ENCODE measurements around the gene N4BP3.

The N4BP3 gene

DNA sequence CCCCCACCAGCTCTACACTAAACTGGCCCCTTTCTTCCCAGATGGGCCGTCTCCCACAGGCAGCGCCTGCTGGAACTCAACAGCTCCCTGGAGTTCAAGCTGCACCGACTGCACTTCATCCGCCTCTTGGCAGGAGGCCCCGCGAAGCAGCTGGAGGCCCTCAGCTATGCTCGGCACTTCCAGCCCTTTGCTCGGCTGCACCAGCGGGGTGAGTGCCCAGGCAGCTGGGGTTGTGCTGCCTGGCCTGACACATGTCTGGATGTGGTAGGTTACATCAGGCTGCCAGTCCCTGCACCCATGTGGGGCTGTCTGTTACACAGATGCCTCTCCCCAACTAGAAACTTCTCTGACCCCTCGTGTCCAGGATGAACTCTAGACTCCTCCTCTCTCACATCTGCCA, 30.6 kb downstream of the N4BP3 start:
- Histone ChIP-seq H3K9ac (no peak overlapping the region), H4K20me1 (ENCODE audit: insufficient read depth) (no peaks in the 10 kb centered on the region), H3K4me2 (no peak overlapping the region), H2AFZ (ENCODE audit: low read depth) (no peak overlapping the region), H3K4me1 (ENCODE audit: low read depth, poor library complexity, severe bottlenecking) (no peaks in the 10 kb centered on the region), H3K27me3 (ENCODE audit: insufficient read depth, low read depth) (no peaks in the 10 kb centered on the region), H3K79me2 (ENCODE audit: insufficient read depth, low read depth) (no peaks in the 10 kb centered on the region), H3K27ac (no peak overlapping the region), H3K4me3 (IDR thresholded peaks at IDR 0.05; ENCODE audit: insufficient read depth, low read depth, low read length) (no peak overlapping the region), H3K36me3 (ENCODE audit: insufficient read depth) (no peaks in the 10 kb centered on the region)
- TF ChIP-seq, protein P1, sequence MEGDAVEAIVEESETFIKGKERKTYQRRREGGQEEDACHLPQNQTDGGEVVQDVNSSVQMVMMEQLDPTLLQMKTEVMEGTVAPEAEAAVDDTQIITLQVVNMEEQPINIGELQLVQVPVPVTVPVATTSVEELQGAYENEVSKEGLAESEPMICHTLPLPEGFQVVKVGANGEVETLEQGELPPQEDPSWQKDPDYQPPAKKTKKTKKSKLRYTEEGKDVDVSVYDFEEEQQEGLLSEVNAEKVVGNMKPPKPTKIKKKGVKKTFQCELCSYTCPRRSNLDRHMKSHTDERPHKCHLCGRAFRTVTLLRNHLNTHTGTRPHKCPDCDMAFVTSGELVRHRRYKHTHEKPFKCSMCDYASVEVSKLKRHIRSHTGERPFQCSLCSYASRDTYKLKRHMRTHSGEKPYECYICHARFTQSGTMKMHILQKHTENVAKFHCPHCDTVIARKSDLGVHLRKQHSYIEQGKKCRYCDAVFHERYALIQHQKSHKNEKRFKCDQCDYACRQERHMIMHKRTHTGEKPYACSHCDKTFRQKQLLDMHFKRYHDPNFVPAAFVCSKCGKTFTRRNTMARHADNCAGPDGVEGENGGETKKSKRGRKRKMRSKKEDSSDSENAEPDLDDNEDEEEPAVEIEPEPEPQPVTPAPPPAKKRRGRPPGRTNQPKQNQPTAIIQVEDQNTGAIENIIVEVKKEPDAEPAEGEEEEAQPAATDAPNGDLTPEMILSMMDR (conservative IDR thresholded peaks at IDR 0.05; ENCODE audit: low read depth, low read length): no peak

DNA sequence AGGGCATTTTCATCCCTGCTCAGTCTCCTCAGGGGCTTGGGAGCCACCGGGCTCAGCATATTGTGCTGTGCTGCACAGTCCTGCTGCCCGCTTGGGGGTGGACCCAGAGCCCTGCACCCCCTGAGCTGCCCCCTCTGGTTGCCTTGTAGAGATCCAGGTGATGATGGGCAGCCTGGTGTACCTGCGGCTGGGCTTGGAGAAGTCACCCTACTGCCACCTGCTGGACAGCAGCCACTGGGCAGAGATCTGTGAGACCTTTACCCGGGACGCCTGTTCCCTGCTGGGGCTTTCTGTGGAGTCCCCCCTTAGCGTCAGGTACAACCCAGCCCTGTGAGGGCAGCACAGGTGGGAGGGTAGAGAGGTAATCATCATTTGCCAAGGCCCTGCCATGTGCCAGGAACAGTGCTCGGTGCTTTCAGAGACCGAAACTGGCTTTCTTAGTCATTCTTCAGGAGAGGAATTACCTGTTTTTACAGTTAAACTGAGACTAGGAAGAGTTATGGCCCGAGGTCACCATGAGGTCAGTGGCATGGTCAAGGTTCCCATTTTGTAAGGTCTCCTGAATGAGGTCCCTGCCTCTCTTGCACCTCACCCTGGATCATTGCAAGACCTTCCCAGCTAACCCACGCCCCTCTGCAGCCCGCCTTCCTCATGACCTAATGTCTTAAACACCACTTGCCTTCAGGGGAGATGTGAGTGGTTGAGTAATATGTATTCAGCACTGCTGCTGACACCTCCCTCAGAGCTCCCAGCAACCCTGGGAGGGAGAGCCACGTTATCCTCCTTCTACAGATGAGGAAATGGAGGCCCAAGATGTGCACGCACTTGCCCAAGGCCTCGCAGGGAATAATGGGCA, 32.9 kb downstream of the N4BP3 start:
- Histone ChIP-seq H3K27me3 (ENCODE audit: insufficient read depth, low read depth) (no peaks in the 10 kb centered on the region), H3K4me1 (ENCODE audit: low read depth, poor library complexity, severe bottlenecking) (no peaks in the 10 kb centered on the region), H3K79me2 (ENCODE audit: insufficient read depth, low read depth) (no peaks in the 10 kb centered on the region), H3K27ac (no peak overlapping the region), H3K4me2 (no peak overlapping the region), H2AFZ (ENCODE audit: low read depth) (no peak overlapping the region), H3K36me3 (ENCODE audit: insufficient read depth) (no peaks in the 10 kb centered on the region), H4K20me1 (ENCODE audit: insufficient read depth) (no peaks in the 10 kb centered on the region), H3K9ac (no peak overlapping the region), H3K4me3 (IDR thresholded peaks at IDR 0.05; ENCODE audit: insufficient read depth, low read depth, low read length) (no peak overlapping the region)
- TF ChIP-seq, protein P1 (conservative IDR thresholded peaks at IDR 0.05; ENCODE audit: low read depth, low read length): peak; percentile 80

DNA sequence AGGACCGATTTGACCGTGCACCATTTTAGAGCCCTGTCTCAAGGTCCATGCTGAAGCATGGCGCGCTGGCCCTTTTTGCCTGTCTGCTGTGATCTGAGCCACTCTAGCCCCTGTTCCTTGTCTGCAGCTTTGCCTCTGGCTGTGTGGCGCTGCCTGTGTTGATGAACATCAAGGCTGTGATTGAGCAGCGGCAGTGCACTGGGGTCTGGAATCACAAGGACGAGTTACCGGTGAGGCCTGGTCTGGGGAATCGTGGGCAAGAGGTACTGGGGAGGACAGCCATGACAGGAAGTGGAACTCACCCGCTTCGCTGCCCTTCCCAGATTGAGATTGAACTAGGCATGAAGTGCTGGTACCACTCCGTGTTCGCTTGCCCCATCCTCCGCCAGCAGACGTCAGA, 34.1 kb downstream of the N4BP3 start:
- TF ChIP-seq, protein P1 (conservative IDR thresholded peaks at IDR 0.05; ENCODE audit: low read depth, low read length): no peak
- Histone ChIP-seq H3K79me2 (ENCODE audit: insufficient read depth, low read depth) (no peaks in the 10 kb centered on the region), H3K36me3 (ENCODE audit: insufficient read depth) (no peaks in the 10 kb centered on the region), H3K4me2 (no peak overlapping the region), H4K20me1 (ENCODE audit: insufficient read depth) (no peaks in the 10 kb centered on the region), H3K4me1 (ENCODE audit: low read depth, poor library complexity, severe bottlenecking) (no peaks in the 10 kb centered on the region), H3K4me3 (IDR thresholded peaks at IDR 0.05; ENCODE audit: insufficient read depth, low read depth, low read length) (no peak overlapping the region), H3K9ac (no peak overlapping the region), H3K27ac (no peak overlapping the region), H3K27me3 (ENCODE audit: insufficient read depth, low read depth) (no peaks in the 10 kb centered on the region), H2AFZ (ENCODE audit: low read depth) (no peak overlapping the region)

DNA sequence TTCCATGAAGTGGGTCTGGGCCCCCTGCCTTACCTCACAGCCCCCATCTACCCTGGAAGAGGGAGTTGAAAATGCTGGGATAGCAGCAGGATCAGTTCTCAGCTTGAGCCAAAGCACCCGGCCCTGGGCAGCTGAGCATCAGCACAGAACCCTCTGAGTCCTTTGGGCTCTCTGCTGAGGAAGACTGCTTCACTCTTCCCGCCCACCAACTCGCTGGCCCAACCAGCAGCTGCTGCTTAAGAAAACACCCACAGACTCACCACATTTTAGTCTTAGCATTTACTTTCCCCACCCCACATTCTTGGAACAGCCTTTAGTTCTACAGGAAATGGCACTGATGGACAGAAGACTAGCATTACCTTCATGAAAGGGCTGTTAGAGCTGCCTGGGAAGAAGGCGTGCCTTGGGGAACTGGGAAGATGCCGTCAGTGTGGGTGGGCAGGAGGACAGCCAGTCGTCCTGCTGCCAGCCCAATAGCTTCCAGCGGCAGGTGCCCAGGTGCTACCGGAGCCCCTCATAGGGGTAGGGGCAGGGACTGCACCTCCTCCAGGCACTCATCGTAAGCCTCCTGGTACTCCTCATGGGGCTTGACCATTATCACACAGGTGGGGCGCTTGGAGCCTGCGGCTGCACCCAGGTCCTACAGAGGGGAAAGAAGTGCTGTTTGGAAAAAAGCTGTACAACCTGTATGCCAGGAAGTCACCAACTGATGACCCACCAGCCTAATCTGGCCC, 36.0 kb downstream of the N4BP3 start:
- Histone ChIP-seq H3K36me3 (ENCODE audit: insufficient read depth) (no peaks in the 10 kb centered on the region), H3K27me3 (ENCODE audit: insufficient read depth, low read depth) (no peaks in the 10 kb centered on the region)

More for the DNA sequence above, 36.0 kb downstream of the N4BP3 start:
- Histone ChIP-seq H3K4me3 (IDR thresholded peaks at IDR 0.05; ENCODE audit: insufficient read depth, low read depth, low read length) (no peak overlapping the region), H3K9ac (no peak overlapping the region), H3K79me2 (ENCODE audit: insufficient read depth, low read depth) (peaks cover 11% of the 10 kb centered on the region; the same call in 1 of the 2 replicates), H3K4me2 (no peak overlapping the region), H3K27ac (no peak overlapping the region), H2AFZ (ENCODE audit: low read depth) (no peak overlapping the region), H4K20me1 (ENCODE audit: insufficient read depth) (no peaks in the 10 kb centered on the region), H3K4me1 (ENCODE audit: low read depth, poor library complexity, severe bottlenecking) (no peaks in the 10 kb centered on the region)
- TF ChIP-seq, protein P1 (conservative IDR thresholded peaks at IDR 0.05; ENCODE audit: low read depth, low read length): no peak

All from KMS-11 (cell line).